CD4-positive, alpha-beta T cell treated with Interleukin-6 for 4 hours (primary cell): Measurements from ENCODE around the gene GGTLC2.
A peak's percentile ranks its signal among the peaks of the same experiment; 100 is the strongest.
"Not testable (repeated sequence)": the region's sequence is repeated elsewhere in the genome, so short reads cannot be mapped to it uniquely, and the experiment has no call there.

Source experiments
- DNase-seq: peaks from one replicate; pipeline ENCODE4 v3.0.0-alpha.2; 2020; ENCODE audit warnings: mixed read lengths

Gene GGTLC2

DNA sequence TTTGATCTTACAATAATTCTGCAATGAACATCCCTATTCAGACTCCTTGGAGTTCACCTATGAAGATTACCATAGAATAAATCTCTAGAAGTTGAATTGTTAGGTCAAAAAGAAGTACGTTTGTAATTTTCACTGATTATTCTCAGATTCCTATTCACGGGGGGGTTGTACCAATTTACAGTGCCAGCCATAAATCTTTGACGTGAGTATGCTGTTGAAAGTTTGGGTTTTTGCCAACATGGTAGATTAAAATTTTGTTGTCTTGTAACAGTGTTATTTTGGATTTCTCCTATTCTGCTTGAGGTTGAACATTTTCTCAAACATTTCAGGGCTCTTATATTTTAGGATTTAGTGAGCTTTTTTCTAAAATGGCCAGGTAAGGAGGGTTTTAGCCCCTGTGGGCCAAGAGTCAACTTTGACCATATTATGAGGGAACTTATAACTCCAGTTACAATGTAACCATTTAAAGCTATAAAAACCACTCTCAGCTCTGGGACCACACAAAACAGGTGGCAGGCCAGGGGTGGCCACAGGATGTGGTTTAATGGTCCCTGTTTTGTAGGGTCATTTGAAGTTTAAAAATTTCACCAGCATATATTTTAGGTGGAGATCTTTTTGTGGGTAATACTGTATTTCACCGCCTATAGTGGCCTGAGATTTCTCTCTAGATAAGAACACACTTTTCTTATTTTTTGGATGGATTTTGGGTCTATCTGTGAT is 25.8 kb downstream of the GGTLC2 start:
- no peak for DNase-seq

DNA sequence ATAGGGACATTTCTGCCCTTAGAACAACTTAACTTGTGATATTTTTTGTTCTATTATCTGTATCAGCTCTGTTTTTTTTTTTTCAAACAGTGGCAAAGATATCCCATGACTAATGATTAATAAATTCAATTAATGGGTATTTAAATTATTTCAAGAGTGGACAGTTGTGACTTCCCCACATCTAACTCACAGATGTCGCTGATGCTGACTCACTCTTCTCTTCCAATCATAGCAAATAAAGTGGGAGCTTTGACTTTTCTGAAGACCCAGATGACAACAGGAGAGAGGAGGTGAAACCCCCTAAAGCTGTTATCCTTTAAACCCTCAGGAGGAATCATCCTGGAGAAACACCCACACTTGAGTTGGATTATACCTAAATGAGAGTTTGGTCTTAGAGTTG is 27.1 kb downstream of the GGTLC2 start:
- no peak for DNase-seq

DNA sequence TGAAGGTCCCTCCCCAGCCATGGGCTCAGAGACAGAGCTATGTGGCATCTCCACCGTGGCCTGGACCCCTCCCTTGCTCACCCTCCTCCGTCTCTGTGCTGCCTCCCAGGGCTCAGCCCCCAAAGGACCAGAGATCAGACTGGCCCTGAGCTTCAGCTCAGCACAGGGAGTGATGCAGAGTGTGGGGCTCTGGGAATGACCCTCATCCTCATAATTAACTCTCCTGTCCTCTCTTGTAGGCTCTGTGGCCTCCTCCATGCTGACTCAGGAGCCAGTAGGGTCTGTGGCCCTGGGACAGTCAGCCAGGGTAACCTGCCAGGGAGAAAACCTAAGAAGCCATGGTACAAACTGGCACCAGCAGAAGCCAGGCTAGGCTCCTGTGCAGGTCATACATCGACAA is 28.7 kb downstream of the GGTLC2 start:
- DNase-seq, result no peak

DNA sequence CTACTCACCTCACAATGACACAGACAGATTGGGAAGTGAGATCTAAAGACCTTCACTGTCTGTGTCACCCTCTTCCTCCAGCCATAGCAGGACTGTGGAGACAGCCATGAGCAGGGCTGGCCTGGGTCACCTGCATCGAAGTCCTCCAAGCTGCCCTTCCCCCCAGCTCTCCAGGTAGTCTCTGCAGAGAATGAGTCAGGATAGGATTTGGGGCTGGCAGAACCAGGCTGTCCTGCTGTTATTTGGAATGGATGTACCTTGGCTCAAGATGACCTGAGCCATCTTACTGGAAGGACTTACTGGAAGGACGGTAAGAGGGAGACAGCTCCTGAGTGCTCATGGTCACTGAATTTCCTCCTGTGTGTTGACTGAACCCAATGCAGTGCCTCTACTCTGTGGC is 29.2 kb downstream of the GGTLC2 start:
- no peak for DNase-seq

DNA sequence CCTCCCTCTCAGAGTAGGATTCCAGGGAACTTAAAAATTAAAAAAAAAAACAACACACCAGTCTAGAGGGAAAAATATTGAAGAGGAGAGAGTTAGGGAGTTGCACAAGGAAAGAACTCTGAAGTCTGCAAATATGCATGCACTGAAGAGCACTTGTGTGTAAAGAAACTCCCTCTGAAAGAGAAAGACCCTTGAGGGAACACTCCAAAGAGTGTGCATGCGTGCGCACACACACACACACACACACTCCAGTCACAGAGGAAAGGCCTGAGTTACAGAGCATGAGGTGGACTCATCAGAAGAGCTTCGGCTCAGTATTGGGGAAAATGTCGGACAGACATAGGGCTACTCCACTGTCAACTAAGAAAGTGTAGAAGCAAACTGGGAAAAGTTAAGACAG is 30.1 kb downstream of the GGTLC2 start:
- DNase-seq, result no peak

DNA sequence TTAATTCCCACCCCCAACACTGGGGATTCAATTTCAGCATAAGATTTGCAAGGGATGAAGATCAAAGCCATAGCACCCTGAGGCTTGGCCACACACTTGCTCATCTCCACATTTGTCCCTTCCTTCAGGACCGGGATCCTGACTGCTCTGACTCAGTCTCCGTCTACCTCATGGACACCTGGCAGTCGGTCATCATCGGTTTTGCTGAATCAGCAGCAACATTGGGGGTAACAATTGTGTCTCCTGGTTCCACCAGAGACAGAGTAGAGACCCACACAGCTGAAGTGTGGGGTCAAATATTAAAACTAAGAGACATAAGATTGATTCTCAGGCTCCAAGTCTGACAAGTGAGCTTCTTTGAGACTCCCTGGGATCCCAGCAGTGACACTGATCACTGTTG is 34.6 kb downstream of the GGTLC2 start:
- no peak for DNase-seq

DNA sequence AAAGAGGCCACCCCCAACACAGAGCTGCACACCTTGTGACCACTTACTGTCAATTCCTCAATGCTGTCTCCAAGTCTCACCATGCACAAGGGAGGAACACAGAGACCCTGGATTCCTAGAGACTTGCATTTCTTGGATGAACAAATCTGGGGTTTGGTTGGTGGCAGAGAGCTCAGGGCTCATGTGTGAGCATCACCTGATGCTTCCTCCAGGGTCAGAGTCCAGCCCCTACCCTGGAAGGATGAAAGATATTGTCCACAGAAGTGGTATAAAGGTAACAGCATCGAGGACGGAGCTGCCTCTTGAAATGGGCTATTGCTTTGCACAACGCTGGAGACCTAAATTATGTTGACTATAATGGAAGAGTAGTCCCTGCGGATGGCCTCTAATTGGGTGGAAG is 36.0 kb downstream of the GGTLC2 start:
- no peak for DNase-seq

DNA sequence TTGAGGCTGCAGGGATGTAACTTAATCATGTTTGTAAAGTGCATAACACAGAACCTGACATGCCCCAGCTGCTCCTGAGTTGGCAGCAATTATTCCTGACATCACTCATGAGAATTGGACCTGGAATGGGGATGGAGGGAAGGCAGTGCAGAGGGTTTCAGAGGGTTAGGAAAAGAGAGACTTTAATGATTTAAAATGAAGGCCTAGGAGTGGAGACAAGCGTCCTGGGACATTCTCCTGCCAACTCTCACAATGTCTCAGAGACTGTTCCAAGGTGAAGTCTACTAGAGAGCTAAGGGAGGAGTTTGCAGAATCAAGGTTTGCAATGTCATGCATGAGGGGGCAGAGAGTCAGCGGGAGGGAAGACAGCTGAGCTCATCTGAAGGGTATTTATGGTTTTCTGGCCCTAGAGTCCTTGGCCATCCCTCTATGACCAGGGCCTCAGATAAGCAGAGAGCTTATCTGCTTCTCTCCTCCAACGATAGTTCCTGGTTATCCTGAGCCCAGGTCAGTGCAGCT is 36.9 kb downstream of the GGTLC2 start:
- no peak for DNase-seq

DNA sequence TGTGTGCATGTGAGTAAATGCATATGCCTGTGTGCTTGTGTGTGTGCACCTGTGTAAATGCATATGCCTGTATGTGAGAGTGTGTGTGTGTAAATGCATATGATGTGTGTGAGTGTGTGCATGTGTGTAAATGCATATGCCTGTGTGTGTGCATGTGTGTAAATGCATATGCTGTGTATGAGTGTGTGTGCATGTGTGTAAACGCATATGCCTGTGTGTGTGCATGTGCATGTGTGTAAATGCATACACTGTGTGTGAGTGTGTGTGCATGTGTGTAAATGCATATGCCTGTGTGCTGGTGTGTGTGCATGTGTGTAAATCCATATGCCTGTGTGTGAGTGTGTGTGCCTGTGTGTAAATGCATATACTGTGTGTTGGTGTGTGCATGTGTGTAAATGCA is 37.8 kb downstream of the GGTLC2 start:
- no peak for DNase-seq

DNA sequence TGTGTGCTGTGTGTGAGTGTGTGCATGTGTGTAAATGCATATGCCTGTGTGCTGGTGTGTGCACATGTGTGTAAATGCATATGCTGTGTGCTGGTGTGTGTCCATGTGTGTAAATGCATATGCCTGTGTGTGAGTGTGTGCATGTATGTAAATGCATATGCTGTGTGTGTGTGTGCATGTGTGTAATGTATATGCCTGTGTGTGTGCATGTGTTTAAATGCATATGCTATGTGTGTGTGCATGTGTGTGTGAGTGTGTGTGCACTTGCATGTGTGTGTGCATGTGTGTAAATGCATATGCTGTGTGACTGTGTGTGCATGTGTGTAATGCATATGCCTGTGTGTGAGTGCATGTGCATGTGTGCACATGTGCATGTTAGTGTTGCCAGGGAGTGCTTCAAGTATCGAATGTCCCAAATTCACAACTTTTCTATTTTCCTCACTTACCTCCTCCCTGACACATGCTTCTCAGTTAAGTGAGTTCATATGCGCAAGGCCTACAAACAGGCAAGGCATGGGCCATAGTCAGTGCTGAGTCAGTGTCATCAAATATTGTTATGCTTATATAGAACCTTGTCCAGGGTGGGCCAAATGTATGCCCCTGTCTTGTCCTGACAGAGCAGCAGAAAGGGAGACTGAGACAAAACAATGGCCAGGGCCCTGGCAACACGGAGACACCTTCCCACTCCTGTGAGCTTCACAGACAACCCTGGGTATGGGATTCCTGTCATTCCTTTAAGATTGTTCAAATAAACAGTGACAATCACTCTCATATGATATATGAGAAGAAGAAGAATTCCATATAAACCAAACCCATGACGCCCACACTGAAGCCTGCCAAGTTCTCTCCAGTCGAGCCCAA is 38.6 kb downstream of the GGTLC2 start:
- DNase-seq, result no peak

DNA sequence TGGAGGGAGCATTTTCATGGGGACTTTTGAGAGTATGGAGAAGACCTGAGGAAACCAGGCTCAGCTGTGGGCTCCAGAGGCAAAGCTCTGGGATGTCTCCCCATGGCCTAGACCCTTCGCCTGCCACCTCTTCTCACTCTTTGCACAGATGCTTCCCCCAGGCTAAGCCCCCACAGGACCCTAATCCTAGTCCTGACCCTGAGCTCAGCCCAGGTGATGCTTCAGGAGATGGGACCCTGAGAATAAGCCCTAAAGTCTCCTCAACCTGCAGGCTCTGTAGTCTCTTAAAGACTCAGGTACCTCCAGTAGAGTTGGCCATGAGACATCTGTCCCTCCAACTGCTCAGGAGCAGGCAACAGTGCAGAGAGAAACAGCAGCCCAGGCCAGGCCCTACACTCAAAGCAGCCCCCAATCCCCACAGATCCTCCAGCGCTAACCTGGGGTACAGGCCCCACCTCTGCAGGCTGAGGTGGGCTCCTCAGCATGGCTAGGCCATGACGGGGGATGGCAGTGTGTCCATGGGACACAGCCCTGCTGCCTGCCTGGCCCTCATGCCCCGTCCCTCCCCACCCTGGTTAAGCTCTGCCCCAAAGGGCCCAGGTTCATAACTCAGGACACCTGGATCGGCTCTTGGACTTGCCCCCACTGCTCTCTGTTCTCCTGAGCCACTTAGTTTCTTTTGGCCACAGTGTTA is 39.4 kb downstream of the GGTLC2 start:
- no peak for DNase-seq

DNA sequence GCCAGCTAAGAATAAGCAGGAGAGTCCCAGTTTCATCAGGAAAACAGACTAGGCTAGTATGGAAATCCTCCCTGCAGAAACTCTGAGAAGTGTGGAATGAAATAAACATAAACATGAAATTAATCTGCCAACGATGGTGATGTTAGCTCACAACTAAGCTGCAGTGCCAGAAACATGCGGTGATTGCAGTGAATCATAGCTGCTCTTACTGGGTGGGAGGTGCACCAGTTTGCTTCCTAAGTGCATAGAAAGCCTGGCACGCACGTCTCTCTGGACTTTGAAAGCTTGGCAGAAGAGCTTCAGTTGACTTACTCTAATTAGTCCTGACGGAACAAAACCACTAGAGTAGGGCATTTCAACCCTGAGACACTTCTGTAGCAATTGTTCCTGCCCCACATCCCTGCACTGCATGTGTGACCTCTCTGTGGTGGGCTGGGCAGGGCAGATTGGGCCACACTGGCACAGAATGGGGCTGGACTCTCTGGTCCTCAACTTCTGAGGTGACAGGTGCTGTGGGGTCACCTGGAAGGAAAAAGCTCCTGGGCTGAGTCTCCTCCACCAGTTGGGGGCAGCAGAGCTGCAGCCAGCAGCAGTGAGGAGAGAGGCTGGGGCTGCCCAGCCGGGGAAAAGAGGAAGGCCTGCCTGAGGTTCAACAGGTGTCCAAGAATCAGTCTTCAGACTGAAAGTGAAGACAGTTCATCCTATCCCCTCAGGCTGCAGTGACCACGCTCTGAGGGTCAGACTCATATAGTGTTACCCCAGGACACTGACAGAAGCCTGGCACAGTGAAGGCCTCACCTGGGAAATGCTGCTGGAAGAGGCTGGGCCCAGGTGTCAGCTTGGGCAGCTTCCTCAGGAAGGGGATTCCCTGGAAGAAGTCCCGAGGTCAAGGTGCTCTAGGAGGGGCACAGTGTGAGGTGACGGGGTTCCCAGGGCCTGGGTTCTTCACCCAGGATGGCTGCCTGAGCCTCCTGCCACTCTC is 40.5 kb downstream of the GGTLC2 start:
- DNase-seq, result peak; percentile 4

DNA sequence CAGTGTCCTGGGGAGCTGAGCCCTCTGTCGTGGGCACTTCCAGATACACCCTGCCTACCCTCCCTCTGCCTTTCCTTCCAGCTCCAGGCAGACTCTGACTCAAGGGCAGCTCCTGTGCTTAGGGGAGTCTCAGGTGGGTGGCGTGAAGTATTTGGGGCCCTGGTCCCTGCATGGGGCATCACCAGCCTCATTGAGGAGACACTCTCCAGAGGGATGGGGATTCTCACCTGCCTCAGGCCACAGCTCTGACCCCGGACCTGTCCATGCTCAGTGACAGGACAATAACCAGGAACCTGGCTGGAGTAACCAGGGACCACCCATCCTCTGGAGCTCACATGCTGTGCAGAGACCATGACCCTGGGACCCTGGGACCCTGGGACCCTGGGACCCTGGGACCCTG is 41.2 kb downstream of the GGTLC2 start:
- no peak for DNase-seq

DNA sequence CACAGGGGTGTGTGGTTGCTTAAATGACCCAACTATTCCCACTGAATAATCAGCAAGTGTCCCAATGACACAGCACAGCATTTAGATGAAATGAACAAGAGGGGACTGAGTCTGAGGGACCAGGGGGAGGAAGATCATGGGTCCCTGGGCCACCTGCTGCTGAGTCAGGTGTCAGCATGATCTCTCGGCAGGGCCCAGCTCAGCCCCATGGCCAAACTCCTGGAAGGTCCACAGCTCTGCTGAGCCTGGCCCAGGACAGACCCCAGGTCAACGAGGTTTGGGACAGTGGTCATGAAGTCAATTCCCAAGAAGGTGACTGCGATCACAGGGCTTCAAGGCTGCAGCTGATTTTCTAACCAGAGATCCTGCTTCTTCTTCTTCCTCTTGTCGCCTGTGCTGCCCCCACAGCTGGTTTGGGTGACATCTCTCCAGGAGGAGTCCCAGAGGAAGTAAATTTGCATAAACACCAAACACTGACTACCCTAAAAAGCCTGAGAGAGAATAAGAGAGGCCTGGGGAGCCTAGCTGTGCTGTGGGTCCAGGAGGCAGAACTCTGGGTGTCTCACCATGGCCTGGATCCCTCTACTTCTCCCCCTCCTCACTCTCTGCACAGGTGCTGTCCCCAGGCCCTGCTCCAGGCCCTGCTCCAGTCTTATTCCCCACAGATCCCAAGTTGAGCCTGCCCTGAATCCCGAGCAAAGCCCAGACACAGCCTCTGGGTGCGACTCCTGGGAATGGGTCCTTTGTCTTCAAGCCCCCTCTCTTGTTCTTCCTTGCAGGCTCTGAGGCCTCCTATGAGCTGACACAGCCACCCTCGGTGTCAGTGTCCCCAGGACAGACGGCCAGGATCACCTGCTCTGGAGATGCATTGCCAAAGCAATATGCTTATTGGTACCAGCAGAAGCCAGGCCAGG is 42.0 kb downstream of the GGTLC2 start:
- not testable (repeated sequence) for DNase-seq

DNA sequence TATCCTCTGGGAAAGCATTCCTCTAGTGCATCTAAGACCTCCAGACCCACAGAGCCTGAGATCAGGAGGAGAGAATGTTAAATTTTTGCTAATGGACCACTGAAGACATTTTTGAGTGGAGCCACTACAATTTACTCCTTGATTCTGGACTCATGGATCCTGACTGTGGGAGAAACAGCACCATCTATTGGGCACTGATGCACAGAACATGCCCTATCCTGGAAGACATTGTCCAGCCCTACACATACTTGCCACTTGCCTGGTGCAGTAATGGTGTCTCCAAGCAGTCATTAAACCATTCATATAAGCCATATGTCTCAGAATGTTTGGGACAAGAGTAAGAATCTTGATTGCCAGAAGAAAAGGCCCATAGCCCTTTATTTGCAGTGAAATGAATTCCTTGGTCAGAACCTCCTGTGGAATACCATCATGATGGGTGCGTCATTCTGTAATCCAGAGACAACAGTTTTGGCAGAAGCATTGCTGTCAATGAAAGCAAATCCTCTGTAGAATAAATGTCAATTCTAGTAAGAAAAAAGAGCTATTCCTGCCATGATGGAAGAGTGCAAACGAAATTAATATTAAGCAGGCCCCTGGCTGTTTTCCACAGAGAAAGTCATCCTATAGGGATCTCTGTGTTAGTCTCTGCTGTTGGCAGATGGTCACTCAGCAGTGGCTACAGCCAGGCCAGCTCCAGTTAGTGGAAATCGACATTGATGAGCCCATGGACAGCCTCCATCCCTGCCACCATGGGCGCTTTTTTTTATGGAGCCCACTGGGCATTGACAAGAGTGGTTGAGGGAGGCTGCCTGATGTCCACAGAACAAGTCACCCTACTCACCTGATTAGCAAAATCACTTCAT is 43.5 kb downstream of the GGTLC2 start:
- DNase-seq, result peak; percentile 9

DNA sequence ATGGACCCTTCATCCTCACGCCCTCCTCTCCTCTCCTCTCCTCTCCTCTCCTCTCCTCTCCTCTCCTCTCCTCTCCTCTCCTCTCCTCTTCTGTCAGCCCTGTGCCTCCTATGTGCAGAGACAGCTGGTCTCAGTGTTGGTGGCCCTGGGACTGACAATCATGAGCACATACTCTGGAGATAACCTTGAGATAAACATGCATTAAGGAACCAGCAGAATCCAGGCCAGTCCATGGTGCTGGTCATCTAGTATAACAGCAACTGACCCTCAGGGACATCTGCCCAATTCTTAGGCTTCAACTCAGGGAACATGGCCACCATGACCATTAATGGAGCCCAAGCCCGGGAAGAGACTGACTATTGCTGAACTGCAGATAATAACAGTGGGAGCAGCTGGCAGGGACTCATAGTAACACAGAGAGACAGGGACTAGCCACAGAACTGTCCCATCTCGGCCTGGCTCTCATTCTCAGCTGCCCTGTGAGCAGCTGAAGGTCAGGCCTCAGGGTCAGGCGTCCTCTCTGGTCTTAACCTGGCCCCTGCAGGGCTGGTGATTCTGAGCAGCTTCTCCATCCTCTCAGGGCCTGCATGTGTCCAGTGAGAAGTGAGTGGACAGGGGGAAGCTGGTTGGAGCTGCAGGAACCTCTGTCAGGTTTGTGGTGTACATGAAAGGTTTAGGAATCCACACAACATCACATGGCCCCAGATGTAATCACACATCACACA is 45.4 kb downstream of the GGTLC2 start:
- DNase-seq, result no peak

DNA sequence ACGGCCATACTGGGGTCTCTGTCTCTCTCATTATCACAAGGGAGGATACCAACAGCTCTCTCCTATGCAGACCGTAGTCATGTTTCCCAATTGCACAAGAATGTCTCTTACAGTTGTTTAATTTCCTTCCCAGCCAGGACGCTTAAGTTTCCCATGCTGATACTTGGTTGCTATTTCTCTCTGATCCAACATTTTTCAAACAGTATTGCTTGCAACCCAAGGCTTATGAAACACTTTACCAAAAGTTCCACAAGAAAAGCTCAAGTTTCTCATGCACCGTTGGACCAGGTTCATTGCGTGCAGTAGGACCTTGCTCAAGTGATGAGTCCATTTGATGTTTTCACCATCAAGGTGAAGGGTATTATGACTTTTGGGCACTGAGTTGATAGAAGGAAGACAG is 46.6 kb downstream of the GGTLC2 start:
- no peak for DNase-seq

DNA sequence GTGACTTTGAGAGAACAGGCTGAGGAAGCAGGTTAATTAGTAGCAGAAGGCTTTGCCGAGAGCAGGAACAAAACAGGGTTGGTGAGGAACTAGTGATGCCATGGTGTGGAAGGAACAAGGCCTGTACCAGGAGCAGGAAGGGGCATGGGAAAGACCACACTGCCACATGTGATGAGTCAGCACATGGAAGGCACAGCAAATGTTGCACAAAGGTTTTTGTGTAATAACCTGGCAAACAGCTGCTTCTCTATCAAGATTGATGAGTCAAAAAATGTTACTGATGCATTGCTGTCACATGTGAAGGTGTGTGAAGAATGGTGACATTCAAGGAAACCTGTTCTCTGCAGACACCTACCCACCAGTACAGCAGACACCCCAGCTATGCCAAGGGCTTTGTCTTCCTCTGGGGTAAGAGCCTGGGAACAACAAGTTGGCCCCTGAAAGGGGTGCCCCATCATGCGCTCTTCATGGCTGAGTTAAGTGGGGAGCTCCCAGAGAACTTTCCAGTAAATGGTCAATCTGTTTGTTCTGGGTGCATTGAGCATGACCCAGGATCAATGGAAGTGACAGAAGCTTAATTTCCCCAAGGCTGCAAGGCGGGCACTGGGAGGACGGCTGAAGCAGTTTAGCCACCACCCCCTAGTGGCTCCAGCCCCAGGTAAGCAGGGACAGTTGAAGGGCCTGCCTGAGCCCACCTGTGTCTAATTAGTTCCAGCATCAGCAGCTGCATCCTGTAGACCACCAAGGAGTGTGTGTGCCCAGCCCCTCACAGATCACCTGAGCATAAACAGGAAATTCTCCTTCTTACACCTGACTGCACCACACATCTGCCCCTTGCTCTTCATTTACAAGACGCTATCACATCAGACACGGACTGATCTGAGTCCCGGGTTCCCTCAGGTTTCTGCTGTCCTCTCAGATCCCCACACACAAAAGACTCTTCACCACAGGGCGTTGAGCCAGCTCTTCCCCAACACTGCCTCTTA is 47.6 kb downstream of the GGTLC2 start:
- DNase-seq, result no peak
